ENCODE data around the gene IQCB1. TPM values are rescaled to one million over a fixed set of nuclear protein-coding genes. Genes with fewer than 3 reads are reported as not detected.
"Not testable (repeated sequence)": the region's sequence is repeated elsewhere in the genome, so short reads cannot be mapped to it uniquely, and the experiment has no call there.

Gene IQCB1
- total RNA-seq, 2 experiments from 2014 or later, result 45.4 to 51.6 TPM

DNA sequence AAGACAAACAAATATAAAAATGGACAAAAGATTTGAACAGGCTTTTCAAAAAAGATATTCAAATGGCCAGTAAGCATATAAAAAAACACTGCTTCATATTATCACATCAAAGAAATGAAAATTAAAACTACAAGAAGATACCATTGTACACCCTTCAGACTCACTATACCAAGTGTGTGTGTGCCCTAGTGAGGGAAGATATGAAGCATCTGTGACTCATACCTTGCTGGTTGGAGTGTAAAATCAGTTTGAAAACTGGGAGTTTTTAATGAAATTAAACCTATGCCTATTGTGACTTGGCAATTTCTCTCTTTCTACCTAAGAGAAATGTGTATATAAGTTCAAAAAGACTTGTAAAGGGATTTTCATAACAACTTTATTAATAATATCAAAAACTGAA is 35.9 kb upstream of the IQCB1 start:
- ATAC-seq (no peak), DNase-seq (no peak)
- Mint-ChIP-seq H3K27me3 (no peaks in the 10 kb centered on the region), H3K4me3 (no peak overlapping the region), H3K36me3 (ENCODE audit: low read depth) (peaks cover 11% of the 10 kb centered on the region), H3K9me3 (no peaks in the 10 kb centered on the region), H3K27ac (no peak overlapping the region), H3K4me1 (ENCODE audit: low read depth) (peaks cover 6% of the 10 kb centered on the region)
- intact Hi-C loops (cut with micrococcal nuclease), result no loop called here
- TF ChIP-seq CTCF (IDR thresholded peaks at IDR 0.05), result no peak
- CTCF ChIA-PET, result no interaction called here
- POLR2A ChIA-PET, result no interaction called here

DNA sequence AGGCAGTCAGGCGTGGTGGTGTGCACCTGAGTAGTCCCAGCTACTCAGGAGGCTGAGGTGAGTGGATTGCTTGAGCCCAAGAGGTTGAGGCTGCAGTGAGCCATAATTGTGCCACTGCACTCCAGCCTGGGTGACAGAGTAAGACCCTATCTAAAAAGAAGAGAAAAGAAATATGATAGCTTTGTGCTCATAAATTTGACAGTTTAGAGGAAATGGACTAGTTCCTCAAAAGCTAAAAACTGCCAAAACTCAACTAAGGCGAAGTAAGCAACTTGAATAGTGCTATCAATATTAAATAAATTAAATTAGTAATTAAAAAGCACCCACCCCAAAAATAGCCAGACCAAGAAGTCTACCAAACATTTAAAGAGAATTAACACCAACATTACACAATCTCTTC is 34.9 kb upstream of the IQCB1 start:
- DNase-seq (no peak), ATAC-seq (no peak)
- ChIA-PET CTCF (interaction anchor here (1.0 kb wide), 1 partner anchor 13 kb away, joined by 4 read pairs; no protein-coding TSS in a partner anchor), POLR2A (interaction anchor here (0.7 kb wide), 1 partner anchor 49 kb away, joined by 3 read pairs; no protein-coding TSS in a partner anchor)
- H3K36me3 Mint-ChIP-seq (ENCODE audit: low read depth), result peaks cover 11% of the 10 kb centered on the region
- intact Hi-C loops (cut with micrococcal nuclease), result no loop called here
- H3K4me1 Mint-ChIP-seq (ENCODE audit: low read depth), result peaks cover 6% of the 10 kb centered on the region
- TF ChIP-seq CTCF (IDR thresholded peaks at IDR 0.05), result no peak
- H3K27ac Mint-ChIP-seq, result no peak overlapping the region
- H3K4me3 Mint-ChIP-seq, result no peak overlapping the region
- H3K27me3 Mint-ChIP-seq, result no peaks in the 10 kb centered on the region
- no peaks in the 10 kb centered on the region for H3K9me3 Mint-ChIP-seq

- H3K4me3 Mint-ChIP-seq, result no peak overlapping the region
- DNase-seq (no peak), ATAC-seq (no peak)
- H3K27me3 Mint-ChIP-seq, result no peaks in the 10 kb centered on the region
- peaks cover 19% of the 10 kb centered on the region for H3K36me3 Mint-ChIP-seq (ENCODE audit: low read depth)
- H3K9me3 Mint-ChIP-seq, result no peaks in the 10 kb centered on the region
- POLR2A ChIA-PET, result no interaction called here
- H3K27ac Mint-ChIP-seq, result no peak overlapping the region
- TF ChIP-seq CTCF (IDR thresholded peaks at IDR 0.05), result no peak
- H3K4me1 Mint-ChIP-seq (ENCODE audit: low read depth), result no peaks in the 10 kb centered on the region
- CTCF ChIA-PET, result no interaction called here
- intact Hi-C loops (cut with micrococcal nuclease), result no loop called here
These were observed 28.9 kb upstream of the IQCB1 start for GRCh38 chr3:121863801-121864200.

- H3K27ac Mint-ChIP-seq; intact Hi-C loops (cut with micrococcal nuclease); H3K9me3 Mint-ChIP-seq; DNase-seq; H3K27me3 Mint-ChIP-seq; H3K4me3 Mint-ChIP-seq; CTCF ChIA-PET; ATAC-seq; POLR2A ChIA-PET; H3K4me1 Mint-ChIP-seq (ENCODE audit: low read depth): not testable (repeated sequence)
- H3K36me3 Mint-ChIP-seq (ENCODE audit: low read depth), result peaks cover 24% of the 10 kb centered on the region
These were observed 28.4 kb upstream of the IQCB1 start for GRCh38 chr3:121863247-121863646.

- POLR2A ChIA-PET; H3K4me3 Mint-ChIP-seq; H3K4me1 Mint-ChIP-seq (ENCODE audit: low read depth); DNase-seq; CTCF ChIA-PET; H3K27me3 Mint-ChIP-seq; H3K27ac Mint-ChIP-seq; ATAC-seq; H3K9me3 Mint-ChIP-seq; intact Hi-C loops (cut with micrococcal nuclease): not testable (repeated sequence)
- H3K36me3 Mint-ChIP-seq (ENCODE audit: low read depth), result peaks cover 27% of the 10 kb centered on the region
These were observed 22.9 kb upstream of the IQCB1 start for GRCh38 chr3:121857778-121858177.

GRCh38 chr3:121855555-121855954 is 20.7 kb upstream of the IQCB1 start:
- intact Hi-C loops (cut with micrococcal nuclease), result no loop called here
- TF ChIP-seq CTCF (IDR thresholded peaks at IDR 0.05), result no peak
- H3K36me3 Mint-ChIP-seq (ENCODE audit: low read depth), result peaks cover 27% of the 10 kb centered on the region
- H3K27me3 Mint-ChIP-seq, result no peaks in the 10 kb centered on the region
- DNase-seq (peak; percentile 3), ATAC-seq (no peak)
- H3K4me3 Mint-ChIP-seq, result no peak overlapping the region
- no peaks in the 10 kb centered on the region for H3K4me1 Mint-ChIP-seq (ENCODE audit: low read depth)
- no peak overlapping the region for H3K27ac Mint-ChIP-seq
- POLR2A ChIA-PET, result no interaction called here
- CTCF ChIA-PET, result no interaction called here
- H3K9me3 Mint-ChIP-seq, result peaks cover 2% of the 10 kb centered on the region

All from activated CD8-positive, alpha-beta T cell treated with anti-CD3 and anti-CD28 coated beads for 36 hours (primary cell).